ENCODE results near the gene PDGFA. TPM values are rescaled to one million over a fixed set of nuclear protein-coding genes. Genes with fewer than 3 reads are reported as not detected.
A peak's percentile ranks its signal among the peaks of the same experiment; 100 is the strongest.

PDGFA gene
- total RNA-seq, 4 donors from 2014 or later, result 16.2 to 41.6 (median 22.0) TPM

DNA sequence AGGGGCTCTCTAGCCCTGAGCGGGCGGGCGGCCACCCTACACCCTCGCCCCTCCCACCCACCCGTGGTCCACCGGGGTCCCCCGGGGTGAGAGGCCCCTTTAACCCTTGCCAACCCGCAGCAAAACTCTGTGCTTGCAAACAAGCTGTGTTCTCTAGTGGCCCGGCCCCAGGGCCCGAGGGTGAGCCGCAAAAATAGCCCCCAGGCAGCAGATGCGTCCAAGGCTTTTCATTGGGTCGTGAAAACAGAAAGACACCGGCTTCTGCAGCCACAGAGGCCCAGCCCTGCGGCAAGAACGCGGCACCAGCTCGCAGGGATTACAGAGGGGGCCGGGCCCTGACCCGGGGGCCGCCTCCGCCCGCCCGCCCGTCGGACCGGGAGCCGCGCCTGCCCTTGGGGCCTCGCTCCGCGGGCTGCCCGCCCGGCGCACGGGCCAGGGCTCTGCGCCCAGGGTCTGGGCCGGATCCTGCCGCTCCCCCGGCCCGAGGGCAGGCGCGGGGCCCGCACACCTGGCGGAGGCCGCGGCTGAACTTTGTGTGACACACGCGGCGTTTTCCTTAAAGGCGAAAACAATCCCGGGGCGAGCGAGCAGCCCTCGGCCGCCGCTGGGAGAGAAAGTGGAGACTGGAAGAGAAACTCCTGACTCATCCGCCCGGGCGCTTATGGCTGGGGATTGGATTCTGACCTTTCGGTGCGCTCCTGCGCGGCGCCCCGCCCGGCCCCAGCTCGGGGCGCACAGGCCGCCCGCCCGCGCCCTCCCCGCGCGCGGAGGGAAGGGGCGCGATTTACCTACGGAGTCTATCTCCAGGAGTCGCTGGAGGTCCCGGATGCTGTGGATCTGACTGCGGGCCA, 2.8 kb downstream of the PDGFA start:
- H3K27ac ChIP-seq, result peak overlapping the region; percentile 76

DNA sequence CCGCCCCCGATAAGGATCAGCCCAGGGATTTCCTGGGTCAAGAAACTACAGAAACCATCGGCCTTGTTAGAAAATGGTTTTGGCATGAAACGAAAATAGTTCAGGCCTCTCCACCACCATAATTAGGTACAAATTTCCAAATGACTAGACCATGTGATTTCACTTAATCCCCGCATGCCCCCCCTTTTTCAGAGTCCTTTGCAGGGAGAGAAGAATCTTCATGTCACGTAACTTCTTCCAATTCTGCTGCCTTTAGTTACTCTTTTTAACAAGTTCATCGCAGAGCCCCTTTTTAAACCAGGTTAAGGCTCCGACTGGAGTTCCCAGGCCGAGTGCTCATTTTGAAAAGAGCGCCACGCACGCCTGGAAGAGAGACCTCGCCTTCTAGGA, 3.4 kb downstream of the PDGFA start:
- peaks cover 89% of the 10 kb centered on the region for H3K4me1 ChIP-seq
- 21% methylated on average over 13 of the region's 13 CpGs for WGBS
- DNase-seq (ENCODE audit: low spot score in 2 of 2), result no peak
- H3K27me3 ChIP-seq, result peaks cover 10% of the 10 kb centered on the region
- no peaks in the 10 kb centered on the region for H3K36me3 ChIP-seq
- peak overlapping the region; percentile 76 for H3K27ac ChIP-seq
- H3K9me3 ChIP-seq, result no peaks in the 10 kb centered on the region
- H3K4me3 ChIP-seq, result peak overlapping the region; percentile 75
- TF ChIP-seq POLR2AphosphoS5 (IDR thresholded peaks at IDR 0.05) (no peak), EP300 (IDR thresholded peaks at IDR 0.05) (no peak), POLR2A (IDR thresholded peaks at IDR 0.05) (no peak)
- TF ChIP-seq, protein P1, sequence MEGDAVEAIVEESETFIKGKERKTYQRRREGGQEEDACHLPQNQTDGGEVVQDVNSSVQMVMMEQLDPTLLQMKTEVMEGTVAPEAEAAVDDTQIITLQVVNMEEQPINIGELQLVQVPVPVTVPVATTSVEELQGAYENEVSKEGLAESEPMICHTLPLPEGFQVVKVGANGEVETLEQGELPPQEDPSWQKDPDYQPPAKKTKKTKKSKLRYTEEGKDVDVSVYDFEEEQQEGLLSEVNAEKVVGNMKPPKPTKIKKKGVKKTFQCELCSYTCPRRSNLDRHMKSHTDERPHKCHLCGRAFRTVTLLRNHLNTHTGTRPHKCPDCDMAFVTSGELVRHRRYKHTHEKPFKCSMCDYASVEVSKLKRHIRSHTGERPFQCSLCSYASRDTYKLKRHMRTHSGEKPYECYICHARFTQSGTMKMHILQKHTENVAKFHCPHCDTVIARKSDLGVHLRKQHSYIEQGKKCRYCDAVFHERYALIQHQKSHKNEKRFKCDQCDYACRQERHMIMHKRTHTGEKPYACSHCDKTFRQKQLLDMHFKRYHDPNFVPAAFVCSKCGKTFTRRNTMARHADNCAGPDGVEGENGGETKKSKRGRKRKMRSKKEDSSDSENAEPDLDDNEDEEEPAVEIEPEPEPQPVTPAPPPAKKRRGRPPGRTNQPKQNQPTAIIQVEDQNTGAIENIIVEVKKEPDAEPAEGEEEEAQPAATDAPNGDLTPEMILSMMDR (IDR thresholded peaks at IDR 0.05), result no peak

More for the DNA sequence above, 2.8 kb downstream of the PDGFA start:
- Histone ChIP-seq H3K9me3 (no peaks in the 10 kb centered on the region), H3K27me3 (peaks cover 16% of the 10 kb centered on the region), H3K36me3 (no peaks in the 10 kb centered on the region), H3K4me1 (peaks cover 89% of the 10 kb centered on the region), H3K4me3 (peak overlapping the region; percentile 75)
- DNase-seq (ENCODE audit: low spot score in 2 of 2), result no peak
- WGBS, result 3% methylated on average over 23 of the region's 83 CpGs
- no peak for TF ChIP-seq POLR2AphosphoS5 (IDR thresholded peaks at IDR 0.05)
- TF ChIP-seq POLR2A (IDR thresholded peaks at IDR 0.05), result no peak
- TF ChIP-seq, protein P1 (IDR thresholded peaks at IDR 0.05), result no peak
- no peak for TF ChIP-seq EP300 (IDR thresholded peaks at IDR 0.05)

DNA sequence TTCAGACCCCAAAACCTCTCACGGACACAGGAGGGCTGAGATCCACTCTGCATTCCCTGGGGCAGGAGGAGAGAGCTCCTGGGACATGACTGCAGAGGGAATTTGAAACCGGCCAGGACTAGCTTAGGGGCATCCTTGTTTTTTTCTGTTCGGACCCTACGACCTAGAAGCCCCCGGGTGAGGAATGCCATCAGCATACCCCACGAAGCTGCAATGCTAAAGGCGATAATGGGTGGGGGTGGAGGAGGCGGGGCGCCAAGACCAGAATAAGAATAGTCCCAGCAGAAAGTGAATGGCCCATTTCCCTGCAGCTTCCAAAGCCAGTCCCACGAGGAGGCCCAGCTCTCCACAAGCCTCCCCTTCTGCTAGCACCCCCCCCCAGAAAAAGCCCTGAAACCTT, 4.0 kb downstream of the PDGFA start:
- H3K27me3 ChIP-seq, result peaks cover 4% of the 10 kb centered on the region
- peaks cover 84% of the 10 kb centered on the region for H3K4me1 ChIP-seq
- no peaks in the 10 kb centered on the region for H3K36me3 ChIP-seq
- TF ChIP-seq POLR2AphosphoS5 (IDR thresholded peaks at IDR 0.05) (no peak), POLR2A (IDR thresholded peaks at IDR 0.05) (no peak), EP300 (IDR thresholded peaks at IDR 0.05) (no peak)
- TF ChIP-seq, protein P1 (IDR thresholded peaks at IDR 0.05), result no peak
- H3K27ac ChIP-seq, result peak overlapping the region; percentile 18
- no peak for DNase-seq (ENCODE audit: low spot score in 2 of 2)
- no peaks in the 10 kb centered on the region for H3K9me3 ChIP-seq
- 56% methylated on average over 10 of the region's 10 CpGs for WGBS
- H3K4me3 ChIP-seq, result peak overlapping the region; percentile 3

DNA sequence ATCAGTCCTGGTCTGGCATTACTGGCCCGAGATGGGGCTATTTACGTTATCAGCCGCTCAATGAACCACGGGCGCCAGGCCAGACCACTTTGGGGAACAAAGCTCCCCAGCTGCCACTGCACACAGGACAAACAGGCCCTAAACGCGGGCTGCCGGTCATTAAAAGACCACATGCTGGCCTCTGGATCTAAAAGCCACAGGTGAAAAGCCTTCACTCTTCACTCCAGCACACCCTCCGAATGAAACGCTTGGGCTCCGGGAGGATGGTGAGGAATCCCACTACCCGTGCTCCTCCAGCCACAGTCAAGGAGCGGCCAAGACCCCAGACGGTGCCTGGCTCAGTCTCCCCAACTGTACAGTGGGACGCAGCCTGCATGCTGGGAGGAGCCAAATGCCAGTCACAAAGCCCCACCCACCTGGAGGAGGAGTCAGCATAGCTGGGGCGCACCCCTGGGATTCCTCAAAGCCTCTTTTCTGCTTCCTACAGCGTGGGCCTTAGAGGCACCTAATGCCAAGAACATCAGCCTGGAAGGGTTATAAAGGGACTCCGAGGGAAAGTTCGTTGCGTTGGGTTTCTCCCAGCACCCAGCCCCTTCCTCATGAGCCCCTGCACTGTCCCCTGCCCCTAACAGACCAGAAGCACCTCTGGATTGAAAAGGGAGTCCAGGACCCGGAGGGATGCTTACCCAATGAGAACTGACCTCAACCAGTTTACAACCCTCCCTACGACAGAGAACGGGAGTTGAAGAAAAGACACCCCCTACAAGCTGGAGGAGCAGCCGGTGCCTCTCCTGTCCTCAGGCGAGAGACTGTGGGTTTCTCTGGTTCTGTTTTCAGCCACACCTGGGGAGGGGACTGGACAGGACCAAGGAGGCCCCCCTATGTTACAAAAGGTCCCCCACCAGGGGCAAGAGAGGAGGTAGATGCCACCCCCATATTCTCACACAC, 4.7 kb downstream of the PDGFA start:
- Histone ChIP-seq H3K27me3 (no peaks in the 10 kb centered on the region), H3K4me3 (no peak overlapping the region), H3K27ac (peak overlapping the region; percentile 22), H3K4me1 (peaks cover 77% of the 10 kb centered on the region), H3K36me3 (peaks cover 4% of the 10 kb centered on the region), H3K9me3 (no peaks in the 10 kb centered on the region)
- TF ChIP-seq POLR2A (IDR thresholded peaks at IDR 0.05) (no peak), EP300 (IDR thresholded peaks at IDR 0.05) (no peak), POLR2AphosphoS5 (IDR thresholded peaks at IDR 0.05) (no peak)
- TF ChIP-seq, protein P1 (IDR thresholded peaks at IDR 0.05), result no peak
- no peak for DNase-seq (ENCODE audit: low spot score in 2 of 2)
- WGBS, result 49% methylated on average over 21 of the region's 25 CpGs
